ENCODE data around the gene SCN2A. TPM values are rescaled to one million over a fixed set of nuclear protein-coding genes. Genes with fewer than 3 reads are reported as not detected.

Gene SCN2A
- total and polyA plus RNA-seq, 2 donors (not counting 3 experiments of a cell fraction or from before 2014, with no cell fraction given) = not detected

DNA sequence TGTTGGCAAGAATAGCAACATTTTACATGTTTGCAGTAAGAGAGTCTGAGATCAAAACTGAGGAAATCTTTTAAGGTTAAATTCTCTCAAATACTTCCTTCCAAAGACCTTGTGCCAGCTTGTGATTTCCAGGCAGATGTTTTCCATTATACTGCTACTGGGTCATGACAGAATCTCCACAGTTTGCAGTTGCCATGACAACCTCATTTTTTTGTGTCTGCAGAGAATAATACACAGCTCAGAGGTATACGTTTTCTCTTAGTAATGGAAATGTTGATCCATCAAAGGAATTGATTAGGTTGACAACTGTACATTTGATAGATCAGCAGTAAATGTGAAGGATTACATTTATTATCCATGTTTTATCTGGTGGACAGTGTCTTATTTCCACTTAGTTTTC, 201.2 kb downstream of the SCN2A start:
- no peaks in the 10 kb centered on the region for H3K27me3 ChIP-seq (ENCODE audit: control insufficient read depth in 2 of 2, insufficient read depth in 2 of 2, low read length in 2 of 2)
- H3K4me2 ChIP-seq (ENCODE audit: insufficient read depth, low read length) = no peak overlapping the region
- H3K27ac ChIP-seq (ENCODE audit: insufficient read depth, low read depth, low read length) = no peak overlapping the region
- H4K20me1 ChIP-seq (replicated peaks; ENCODE audit: control insufficient read depth, extremely low read depth, insufficient read depth, low read length) = no peaks in the 10 kb centered on the region
- no peak overlapping the region for H3K4me3 ChIP-seq (replicated peaks in 1 of 3; ENCODE audit: insufficient read depth in 1 of 3, low read depth in 1 of 3, low read length in 3 of 3)
- H3K4me1 ChIP-seq (ENCODE audit: control insufficient read depth, extremely low read depth, insufficient read depth, low read length) = no peaks in the 10 kb centered on the region
- no peak overlapping the region for H2AFZ ChIP-seq (ENCODE audit: low read depth, low read length)
- TF ChIP-seq GATA2 (IDR thresholded peaks at IDR 0.05; ENCODE audit: insufficient read depth, insufficient read length, low read depth, low read length) (no peak), EZH2 (IDR thresholded peaks at IDR 0.05; ENCODE audit: borderline replicate concordance, low read depth, low read length, severe bottlenecking) (no peak), FOS (IDR thresholded peaks at IDR 0.05; ENCODE audit: borderline replicate concordance, insufficient read depth, low read length) (no peak), POLR2AphosphoS5 (IDR thresholded peaks at IDR 0.05; ENCODE audit: insufficient read depth, low read depth, low read length) (no peak), MYC (IDR thresholded peaks at IDR 0.05; ENCODE audit: low read depth, low read length) (no peak), JUN (IDR thresholded peaks at IDR 0.05; ENCODE audit: borderline replicate concordance, insufficient read depth, insufficient read length, low read depth) (no peak), POLR2A (IDR thresholded peaks at IDR 0.05; ENCODE audit: low read depth, low read length) (no peak), MAX (IDR thresholded peaks at IDR 0.05; ENCODE audit: insufficient read depth, insufficient read length) (no peak)
- TF ChIP-seq, protein P1, sequence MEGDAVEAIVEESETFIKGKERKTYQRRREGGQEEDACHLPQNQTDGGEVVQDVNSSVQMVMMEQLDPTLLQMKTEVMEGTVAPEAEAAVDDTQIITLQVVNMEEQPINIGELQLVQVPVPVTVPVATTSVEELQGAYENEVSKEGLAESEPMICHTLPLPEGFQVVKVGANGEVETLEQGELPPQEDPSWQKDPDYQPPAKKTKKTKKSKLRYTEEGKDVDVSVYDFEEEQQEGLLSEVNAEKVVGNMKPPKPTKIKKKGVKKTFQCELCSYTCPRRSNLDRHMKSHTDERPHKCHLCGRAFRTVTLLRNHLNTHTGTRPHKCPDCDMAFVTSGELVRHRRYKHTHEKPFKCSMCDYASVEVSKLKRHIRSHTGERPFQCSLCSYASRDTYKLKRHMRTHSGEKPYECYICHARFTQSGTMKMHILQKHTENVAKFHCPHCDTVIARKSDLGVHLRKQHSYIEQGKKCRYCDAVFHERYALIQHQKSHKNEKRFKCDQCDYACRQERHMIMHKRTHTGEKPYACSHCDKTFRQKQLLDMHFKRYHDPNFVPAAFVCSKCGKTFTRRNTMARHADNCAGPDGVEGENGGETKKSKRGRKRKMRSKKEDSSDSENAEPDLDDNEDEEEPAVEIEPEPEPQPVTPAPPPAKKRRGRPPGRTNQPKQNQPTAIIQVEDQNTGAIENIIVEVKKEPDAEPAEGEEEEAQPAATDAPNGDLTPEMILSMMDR (IDR thresholded peaks at IDR 0.05; ENCODE audit: extremely low read depth in 1 of 2, insufficient read depth in 1 of 2, low read depth in 1 of 2, low read length in 2 of 2) = no peak
- H3K9me3 ChIP-seq (replicated peaks; ENCODE audit: control insufficient read depth, insufficient read depth, low read length) = no peaks in the 10 kb centered on the region
- DNase-seq (ENCODE audit: low read depth, low spot score) (peak; percentile 36), FAIRE-seq (no peak)
- no peak overlapping the region for H3K9ac ChIP-seq (replicated peaks; ENCODE audit: extremely low read depth, insufficient read depth, low read length)
- ChIA-PET POLR2A (no interaction called here), CTCF (interaction anchor here (1.8 kb wide), 1 partner anchor 13 kb away, joined by 4 read pairs; no protein-coding TSS in a partner anchor)
- H3K36me3 ChIP-seq (ENCODE audit: control insufficient read depth in 2 of 2, extremely low read depth in 1 of 2, insufficient read depth in 2 of 2, low read length in 2 of 2) = no peaks in the 10 kb centered on the region
- no TSS peak for BruUV-seq (replicated peaks)
- dilution Hi-C loops (cut with MboI; ENCODE audit: extremely low pct_ligation_motif_present, low sequenced_read_pairs) (no loop called here), intact Hi-C loops (cut with micrococcal nuclease) (no loop called here)
- no peaks in the 10 kb centered on the region for H3K79me2 ChIP-seq (ENCODE audit: control insufficient read depth, insufficient read depth, low read length)
- H3K9me1 ChIP-seq (replicated peaks; ENCODE audit: control insufficient read depth, extremely low read depth, insufficient read depth, low read length) = no peaks in the 10 kb centered on the region

Other genes starting within 250 kb of the SCN2A start
- not detected in 2 replicates for gene SCN3A, start 35.4 kb upstream of the SCN2A start, total RNA-seq
- gene SCN3A, start 35.4 kb upstream of the SCN2A start, polyA plus RNA-seq = not detected in 2 replicates
- not detected in 2 replicates for gene CSRNP3, start 230.3 kb downstream of the SCN2A start, total RNA-seq
- gene CSRNP3, start 230.3 kb downstream of the SCN2A start, polyA plus RNA-seq = not detected in 2 replicates